GM18498 (cell line): Measurements from ENCODE around the gene TRPM4.
"Not testable (repeated sequence)": the region's sequence is repeated elsewhere in the genome, so short reads cannot be mapped to it uniquely, and the experiment has no call there.

Source experiments
- ATAC-seq: cut with Tn5 transposase; IDR thresholded peaks from one replicate; pipeline ENCODE4 v1.9.1; 2021; ENCODE audit warnings: mild to moderate bottlenecking, moderate library complexity; ENCODE audit not compliant: unreplicated experiment

TRPM4 gene

DNA sequence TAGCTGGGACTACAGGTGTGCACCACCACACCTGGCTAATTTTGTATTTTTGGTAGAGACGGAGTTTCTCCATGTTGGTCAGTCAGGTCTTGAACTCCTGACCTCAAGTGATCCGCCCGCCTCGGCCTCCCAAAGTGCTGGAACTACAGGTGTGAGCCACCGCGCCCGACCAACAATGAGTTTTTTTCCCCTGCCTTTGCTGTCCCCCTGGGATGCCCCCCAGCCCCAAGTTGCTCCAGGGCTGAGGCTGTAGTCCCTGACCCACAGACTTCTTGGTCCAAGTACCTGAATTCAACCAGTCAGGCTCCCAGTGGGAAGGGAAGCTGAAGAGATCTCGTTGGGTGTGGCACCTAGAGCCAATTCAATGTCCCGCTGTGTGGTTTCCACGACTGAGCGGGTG is 66.8 kb downstream of the TRPM4 start:
- not testable (repeated sequence) for ATAC-seq

DNA sequence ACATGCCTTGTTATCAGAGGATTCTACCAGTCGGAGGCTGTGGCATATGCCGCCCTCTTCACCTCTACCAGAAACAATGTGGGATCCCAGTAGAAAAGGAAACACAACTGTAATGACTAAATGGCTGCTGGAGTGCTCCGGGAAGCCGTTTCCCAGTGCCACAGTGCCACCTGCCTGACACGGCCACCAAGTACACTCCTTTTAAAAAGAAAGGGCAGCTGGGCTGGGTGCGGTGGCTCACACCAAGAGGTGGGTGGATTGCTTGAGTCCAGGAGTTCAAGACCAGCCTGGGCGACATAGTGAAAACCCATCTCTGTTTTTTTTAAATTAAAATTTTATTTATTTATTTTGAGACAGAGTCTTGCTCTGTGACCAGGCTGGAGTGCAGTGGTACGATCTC is 67.3 kb downstream of the TRPM4 start:
- ATAC-seq = no peak

DNA sequence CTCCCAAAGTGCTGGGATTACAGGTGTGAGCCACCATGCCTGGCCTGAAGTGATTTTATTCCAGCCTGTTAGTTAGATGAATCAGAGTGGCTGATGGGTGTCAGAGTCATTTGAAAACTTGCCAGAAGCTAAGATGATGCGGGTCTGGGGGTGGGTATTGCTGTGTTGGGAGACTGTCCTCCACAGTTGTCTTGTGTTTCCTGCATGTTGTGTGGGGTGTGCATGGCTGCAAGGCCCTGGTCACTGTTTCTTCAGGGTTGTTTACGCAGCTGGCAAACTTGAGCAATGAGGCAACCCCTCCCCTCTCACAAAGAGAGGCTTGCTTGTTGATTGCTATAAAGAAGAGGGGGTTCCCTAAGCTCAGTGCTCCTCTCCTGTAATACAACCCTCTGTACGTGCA is 71.8 kb downstream of the TRPM4 start:
- ATAC-seq = no peak

DNA sequence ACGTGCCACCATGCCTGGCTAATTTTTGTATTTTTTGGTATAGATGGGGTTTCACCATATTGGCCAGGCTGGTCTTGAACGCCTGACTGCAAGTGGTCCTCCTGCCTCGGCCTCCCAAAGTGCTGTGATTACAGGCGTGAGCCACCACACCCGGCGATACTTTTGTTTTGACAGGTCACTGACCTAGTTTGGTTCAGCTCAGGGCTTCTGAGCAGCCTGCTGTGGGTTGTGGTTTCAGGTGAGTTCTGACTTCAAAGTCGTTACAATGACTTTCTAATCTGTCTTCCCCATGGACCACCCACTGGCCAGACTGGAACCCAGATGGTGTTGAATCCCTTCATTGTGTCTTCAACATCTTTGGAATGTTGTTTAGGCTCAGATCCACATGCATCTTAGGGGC is 73.8 kb downstream of the TRPM4 start:
- no peak for ATAC-seq

DNA sequence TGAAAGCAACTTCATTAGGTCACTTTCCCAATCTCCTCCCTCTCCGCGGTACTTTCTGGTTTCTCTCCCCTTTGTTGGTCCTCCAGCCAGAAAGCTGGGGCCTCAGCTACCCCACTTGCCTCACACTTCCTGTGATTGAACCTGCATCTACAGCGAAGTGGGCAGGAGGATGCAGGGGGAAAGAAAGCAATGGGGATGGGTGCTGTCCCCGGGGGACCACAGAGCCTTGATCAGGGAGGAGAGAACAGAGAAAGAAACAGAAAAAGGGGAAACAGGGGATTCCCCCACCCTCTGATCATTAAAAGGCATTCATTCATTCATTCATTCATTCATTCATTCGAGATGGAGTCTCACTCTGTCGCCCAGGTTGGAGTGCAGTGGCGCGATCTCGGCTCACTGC is 74.2 kb downstream of the TRPM4 start:
- ATAC-seq = no peak

DNA sequence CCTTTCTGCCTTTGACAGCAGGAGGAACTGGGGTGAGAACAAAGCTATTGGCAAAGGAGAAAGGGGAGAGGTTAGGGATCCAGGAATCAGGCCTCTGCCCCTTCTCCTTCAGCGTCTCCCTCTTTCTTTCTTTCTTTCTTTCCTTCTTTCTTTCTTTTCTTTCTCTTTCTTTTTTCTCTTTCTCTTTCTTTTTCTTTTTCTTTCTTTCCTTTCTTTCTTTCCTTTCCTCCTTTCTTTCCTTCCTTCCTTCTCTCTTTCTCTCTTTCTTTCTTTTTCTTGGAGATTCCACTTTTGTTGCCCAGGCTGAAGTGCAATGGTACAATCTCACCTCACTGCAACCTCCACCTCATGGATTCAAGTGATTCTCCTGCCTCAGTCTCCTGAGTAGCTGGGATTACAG is 75.6 kb downstream of the TRPM4 start:
- ATAC-seq = no peak

DNA sequence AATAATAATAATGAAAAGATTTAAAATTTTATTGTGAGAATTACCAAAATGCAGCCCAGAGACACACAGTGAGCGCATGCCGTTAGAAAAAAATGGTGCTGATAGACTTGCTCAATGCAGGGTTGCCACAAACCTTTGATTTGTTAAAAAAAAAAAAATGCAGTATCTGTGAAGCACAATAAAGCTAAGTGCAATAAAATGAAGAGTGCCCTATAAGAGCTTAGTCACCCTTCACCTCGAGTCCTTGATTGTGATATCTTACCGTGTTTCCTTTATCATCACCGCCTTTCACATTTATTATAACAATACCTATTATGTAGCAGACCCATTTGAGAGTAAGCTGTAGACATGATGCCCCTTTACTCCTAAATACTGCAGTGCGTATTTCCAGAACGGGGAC is 84.2 kb downstream of the TRPM4 start:
- no peak for ATAC-seq

DNA sequence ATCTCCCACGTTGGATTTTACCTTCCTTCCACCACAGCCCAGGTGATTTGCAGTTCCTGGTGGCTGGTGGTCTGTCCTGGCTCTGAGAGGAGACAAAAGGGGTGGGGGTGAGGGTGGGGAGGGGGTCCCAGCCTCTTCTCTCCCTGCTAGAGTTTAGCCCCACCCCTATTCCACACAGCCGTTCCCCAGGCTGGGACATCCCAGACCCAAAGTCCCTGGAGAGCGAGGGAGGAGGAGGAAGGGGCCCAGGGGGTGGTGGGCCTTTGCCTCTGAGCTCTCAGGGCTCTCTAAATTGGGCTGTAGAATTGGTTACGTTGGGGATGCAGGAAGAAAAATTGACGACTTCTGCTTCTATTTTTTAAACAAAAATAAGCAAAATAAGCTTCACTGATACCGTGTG is 85.5 kb downstream of the TRPM4 start:
- no peak for ATAC-seq

DNA sequence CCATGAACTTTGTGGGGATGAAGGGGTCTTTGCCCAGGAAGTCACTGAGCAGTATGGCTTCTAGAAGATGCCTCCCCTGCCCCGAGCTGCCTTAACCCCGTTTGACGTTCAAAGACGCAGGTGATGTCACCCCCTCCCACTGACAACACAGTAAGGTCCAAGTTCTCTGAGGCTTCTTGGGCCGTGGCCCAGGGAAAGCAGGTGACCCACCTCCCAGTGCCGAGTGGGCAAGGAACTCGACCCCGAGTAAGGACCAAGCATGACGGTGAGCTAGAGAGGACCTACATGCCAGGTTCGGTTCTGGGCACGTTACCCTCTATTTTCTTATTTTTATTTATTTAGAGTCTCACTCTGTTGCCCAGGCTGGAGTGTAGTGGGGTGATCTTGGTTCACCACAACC is 86.1 kb downstream of the TRPM4 start:
- no peak for ATAC-seq

DNA sequence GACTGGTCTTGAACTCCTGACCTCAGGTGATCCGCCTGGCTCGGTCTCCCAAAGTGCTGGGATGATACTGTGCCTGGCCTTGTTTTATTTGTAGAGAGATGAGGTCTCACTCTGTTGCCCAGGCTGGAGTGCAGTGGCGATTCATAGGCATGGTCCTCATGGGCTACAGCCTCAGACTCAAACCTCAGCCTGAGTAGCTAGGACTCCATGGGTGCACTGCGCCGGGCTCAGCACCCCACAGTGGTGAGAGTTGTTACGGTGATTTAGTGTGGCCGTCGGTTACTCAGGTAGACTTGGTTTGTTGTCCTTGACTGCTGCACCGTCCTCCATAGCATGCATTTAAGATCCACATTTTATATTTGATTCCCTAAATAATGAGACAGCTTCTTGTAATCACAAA is 86.7 kb downstream of the TRPM4 start:
- ATAC-seq = no peak

DNA sequence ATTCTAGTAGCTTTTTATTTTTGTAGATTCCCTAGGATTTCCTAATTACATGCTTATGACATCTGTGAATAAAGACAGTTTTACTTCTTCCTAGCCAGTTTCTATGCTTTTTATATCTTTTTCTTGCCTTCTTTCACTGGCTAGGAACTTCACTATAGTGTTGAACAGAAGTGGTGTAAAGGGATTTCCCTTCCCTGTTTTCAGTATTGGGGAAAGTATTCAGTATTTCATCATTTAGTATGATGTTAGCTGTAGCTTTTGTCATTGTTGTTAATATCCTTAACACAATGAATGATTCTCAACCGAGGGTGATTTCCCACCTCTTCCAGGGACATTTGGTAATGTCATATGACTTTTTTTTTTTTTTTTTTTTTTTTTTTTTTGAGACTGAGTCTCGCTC is 90.1 kb downstream of the TRPM4 start:
- no peak for ATAC-seq

DNA sequence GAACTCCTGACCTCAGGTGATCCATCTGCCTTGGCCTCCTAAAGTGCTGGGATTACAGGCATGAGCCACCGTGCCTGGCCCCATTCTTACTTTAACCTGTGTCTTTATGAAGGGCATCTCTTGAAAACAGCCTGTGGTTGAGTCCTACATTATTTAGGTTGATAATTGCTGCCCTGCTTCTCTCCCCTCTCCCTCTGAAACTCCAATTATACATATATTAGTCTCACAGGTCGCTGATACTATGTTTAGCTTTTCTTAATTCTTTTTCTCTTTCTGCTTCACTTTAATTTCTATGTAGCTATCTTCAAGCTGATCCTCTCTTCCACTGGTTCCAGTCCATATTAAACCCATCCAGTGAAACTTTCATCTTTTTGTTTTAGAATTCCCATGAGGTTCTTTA is 92.3 kb downstream of the TRPM4 start:
- ATAC-seq = no peak

DNA sequence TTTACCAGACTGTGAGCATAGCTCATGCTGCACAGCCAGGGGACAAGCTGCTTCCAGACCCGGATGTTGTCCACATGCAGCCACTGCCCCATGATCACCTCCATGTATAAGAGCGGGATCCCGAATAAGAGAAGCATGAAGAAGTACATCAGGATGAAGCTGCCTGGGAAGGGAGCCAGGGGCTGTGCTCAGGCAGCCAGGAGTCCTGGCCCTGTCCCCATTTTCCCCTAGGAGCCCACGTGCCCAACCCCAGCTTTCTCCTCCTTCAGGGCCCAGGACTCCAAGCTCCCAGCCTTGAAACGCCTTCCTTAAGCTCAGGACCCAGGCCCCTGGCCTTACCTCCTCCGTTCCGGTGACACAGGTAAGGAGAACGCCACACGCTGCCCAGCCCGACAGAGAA is 98.1 kb downstream of the TRPM4 start:
- ATAC-seq = no peak

DNA sequence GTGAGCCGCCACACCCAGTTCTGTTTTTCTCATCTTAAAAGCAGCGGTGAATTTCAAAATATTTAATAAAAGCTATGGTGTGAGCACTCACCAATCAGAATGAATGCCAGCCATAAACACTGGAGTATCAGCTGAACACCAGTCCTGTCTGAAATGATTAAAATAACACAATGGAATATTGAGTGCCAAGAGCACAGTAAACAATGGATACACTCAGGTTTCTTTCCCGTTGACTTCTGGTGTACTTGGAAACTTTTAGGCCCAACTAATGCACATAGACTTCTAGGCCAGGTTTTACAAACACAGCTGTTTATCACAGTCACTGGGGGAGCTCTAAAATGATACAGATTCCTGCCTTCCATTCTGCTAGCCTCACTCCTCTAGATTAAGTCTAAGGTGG is 99.1 kb downstream of the TRPM4 start:
- no peak for ATAC-seq
